Peyer's patch (tissue), 4 donors: ENCODE results near the gene ME2.

Experiments used
- POLR2A ChIP-seq, 2 donors: fragments of 450-650 bp; IDR thresholded peaks; one replicate each; pipeline ENCODE4 v1.5.1; 2017; ENCODE audit warnings: antibody characterized with exemption in 2 of 2, mild to moderate bottlenecking in 2 of 2, moderate library complexity in 2 of 2
- TF ChIP-seq, protein P1 (sequence below), 6 experiments: fragments of 450-650 bp in 4 of 6; fragments of 200-600 bp in 2 of 6; sonication (generic) in 1 of 6; IDR thresholded peaks; one replicate each; pipeline ENCODE4 v1.5.1; 2017 to 2019; ENCODE audit warnings: antibody characterized with exemption in 6 of 6, mild to moderate bottlenecking in 3 of 6, moderate library complexity in 1 of 6

DNA sequence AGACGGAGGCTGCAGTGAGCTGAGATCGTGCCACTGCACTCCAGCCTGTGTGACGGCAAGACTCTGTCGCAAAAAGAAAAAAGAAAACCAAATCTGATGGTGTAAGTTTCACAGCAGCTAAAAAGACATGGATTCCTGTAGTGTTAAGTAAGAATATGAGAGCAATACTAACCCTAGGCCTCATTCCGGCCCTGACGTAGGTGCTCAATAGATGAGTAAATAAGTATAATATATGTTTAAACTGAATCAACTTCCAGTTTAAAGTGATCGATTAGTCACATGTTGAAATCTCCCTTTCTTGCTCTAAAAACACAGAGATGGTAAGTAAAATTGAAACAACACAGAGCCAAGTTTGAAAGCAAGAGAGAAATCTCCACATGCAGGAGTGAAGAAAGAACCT is 8.0 kb downstream of the ME2 start:
- TF ChIP-seq POLR2A (IDR thresholded peaks at IDR 0.05) = no peak
- TF ChIP-seq, protein P1, sequence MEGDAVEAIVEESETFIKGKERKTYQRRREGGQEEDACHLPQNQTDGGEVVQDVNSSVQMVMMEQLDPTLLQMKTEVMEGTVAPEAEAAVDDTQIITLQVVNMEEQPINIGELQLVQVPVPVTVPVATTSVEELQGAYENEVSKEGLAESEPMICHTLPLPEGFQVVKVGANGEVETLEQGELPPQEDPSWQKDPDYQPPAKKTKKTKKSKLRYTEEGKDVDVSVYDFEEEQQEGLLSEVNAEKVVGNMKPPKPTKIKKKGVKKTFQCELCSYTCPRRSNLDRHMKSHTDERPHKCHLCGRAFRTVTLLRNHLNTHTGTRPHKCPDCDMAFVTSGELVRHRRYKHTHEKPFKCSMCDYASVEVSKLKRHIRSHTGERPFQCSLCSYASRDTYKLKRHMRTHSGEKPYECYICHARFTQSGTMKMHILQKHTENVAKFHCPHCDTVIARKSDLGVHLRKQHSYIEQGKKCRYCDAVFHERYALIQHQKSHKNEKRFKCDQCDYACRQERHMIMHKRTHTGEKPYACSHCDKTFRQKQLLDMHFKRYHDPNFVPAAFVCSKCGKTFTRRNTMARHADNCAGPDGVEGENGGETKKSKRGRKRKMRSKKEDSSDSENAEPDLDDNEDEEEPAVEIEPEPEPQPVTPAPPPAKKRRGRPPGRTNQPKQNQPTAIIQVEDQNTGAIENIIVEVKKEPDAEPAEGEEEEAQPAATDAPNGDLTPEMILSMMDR (IDR thresholded peaks at IDR 0.05) = no peak
